Liver (tissue), 3 donors: ENCODE measurements around the gene CD79A.

Source experiments
- ATF3 ChIP-seq: IDR thresholded peaks from 2 replicates; pipeline ENCODE4 v1.6.1; 2016; ENCODE audit warnings: antibody characterized with exemption
- CTCF ChIP-seq: fragments of 150-350 bp; IDR thresholded peaks from 2 replicates; pipeline ENCODE4 v1.5.1; 2017; ENCODE audit warnings: improper control_type of control experiment, low read depth, low read length; ENCODE audit not compliant: missing input control
- EGR1 ChIP-seq, 2 donors: IDR thresholded peaks; 2 replicates each; pipeline ENCODE4 v1.6.1; 2016 to 2018; ENCODE audit warnings: antibody characterized with exemption in 2 of 2, low read depth in 2 of 2
- JUND ChIP-seq, 2 donors: IDR thresholded peaks; 2 replicates each; pipeline ENCODE4 v1.6.1; 2016; ENCODE audit warnings: antibody characterized with exemption in 2 of 2
- MAX ChIP-seq: IDR thresholded peaks from 2 replicates; pipeline ENCODE4 v1.6.1; 2016; ENCODE audit warnings: antibody characterized with exemption
- RAD21 ChIP-seq, 2 donors: IDR thresholded peaks; 2 replicates each; pipeline ENCODE4 v1.6.1; 2016; ENCODE audit warnings: antibody characterized with exemption in 2 of 2, mild to moderate bottlenecking in 2 of 2
- RXRA ChIP-seq, 2 donors: IDR thresholded peaks; 2 replicates each; pipeline ENCODE4 v1.6.1; 2017 to 2018; ENCODE audit warnings: antibody characterized with exemption in 2 of 2, mild to moderate bottlenecking in 1 of 2
- SP1 ChIP-seq: IDR thresholded peaks from 2 replicates; pipeline ENCODE4 v1.6.1; 2018; ENCODE audit warnings: antibody characterized with exemption, mild to moderate bottlenecking
- TAF1 ChIP-seq: conservative IDR thresholded peaks from 2 replicates; pipeline ENCODE4 v1.6.1; 2016; ENCODE audit warnings: antibody characterized with exemption, mild to moderate bottlenecking
- YY1 ChIP-seq: IDR thresholded peaks from 2 replicates; pipeline ENCODE4 v1.6.1; 2016; ENCODE audit warnings: antibody characterized with exemption, mild to moderate bottlenecking
- donor health status: healthy.
- donor health status: healthy.

GRCh38 chr19:41870401-41870873 is 6.6 kb upstream of the CD79A start:
- TF ChIP-seq CTCF = no peak
- no peak for TF ChIP-seq EGR1 (IDR thresholded peaks at IDR 0.05; ENCODE audit: low read depth in 2 of 2)
- no peak for TF ChIP-seq MAX
- TF ChIP-seq RAD21 (IDR thresholded peaks at IDR 0.05) = no peak
- no peak for TF ChIP-seq TAF1
- no peak for TF ChIP-seq JUND (IDR thresholded peaks at IDR 0.05)
- no peak for TF ChIP-seq YY1
- TF ChIP-seq RXRA (IDR thresholded peaks at IDR 0.05) = no peak
- TF ChIP-seq ATF3 = no peak
- TF ChIP-seq SP1 = no peak
